ENCODE measurements around the gene ADNP. TPM values are rescaled to one million over a fixed set of nuclear protein-coding genes. Genes with fewer than 3 reads are reported as not detected.

The ADNP gene
- total RNA-seq, 4 donors from 2014 or later, result 58.9 to 77.1 (median 72.6) TPM

- Histone ChIP-seq H3K4me1 (peaks cover 81% of the 10 kb centered on the region), H3K27ac (no peak overlapping the region), H3K4me3 (no peak overlapping the region), H3K36me3 (no peaks in the 10 kb centered on the region), H3K27me3 (no peaks in the 10 kb centered on the region), H3K9me3 (no peaks in the 10 kb centered on the region)
- no peak for TF ChIP-seq POLR2AphosphoS5 (IDR thresholded peaks at IDR 0.05)
- TF ChIP-seq CTCF (IDR thresholded peaks at IDR 0.05), result no peak
- TF ChIP-seq POLR2A (IDR thresholded peaks at IDR 0.05), result no peak
- DNase-seq (ENCODE audit: low spot score in 2 of 2), result no peak
- 76% methylated on average over 3 of the region's 3 CpGs for WGBS
Observed at GRCh38 chr20:50916934-50917333, 14.3 kb downstream of the ADNP start.

- Histone ChIP-seq H3K4me1 (peaks cover 78% of the 10 kb centered on the region), H3K4me3 (no peak overlapping the region), H3K27ac (no peak overlapping the region), H3K9me3 (no peaks in the 10 kb centered on the region), H3K27me3 (no peaks in the 10 kb centered on the region), H3K36me3 (no peaks in the 10 kb centered on the region)
- 31% methylated on average over 5 of the region's 5 CpGs for WGBS
- DNase-seq (ENCODE audit: low spot score in 2 of 2), result no peak
- TF ChIP-seq POLR2AphosphoS5 (IDR thresholded peaks at IDR 0.05), result no peak
- TF ChIP-seq EP300 (IDR thresholded peaks at IDR 0.05), result no peak
- no peak for TF ChIP-seq CTCF (IDR thresholded peaks at IDR 0.05)
- TF ChIP-seq POLR2A (IDR thresholded peaks at IDR 0.05), result no peak
Observed at GRCh38 chr20:50916257-50916656, 15.0 kb downstream of the ADNP start.

- Histone ChIP-seq H3K36me3 (no peaks in the 10 kb centered on the region), H3K27me3 (no peaks in the 10 kb centered on the region), H3K9me3 (no peaks in the 10 kb centered on the region), H3K4me1 (peaks cover 80% of the 10 kb centered on the region), H3K4me3 (no peak overlapping the region), H3K27ac (peak overlapping the region; percentile 4)
- 36% methylated on average over 3 of the region's 3 CpGs for WGBS
- no peak for TF ChIP-seq POLR2AphosphoS5 (IDR thresholded peaks at IDR 0.05)
- no peak for TF ChIP-seq EP300 (IDR thresholded peaks at IDR 0.05)
- TF ChIP-seq CTCF (IDR thresholded peaks at IDR 0.05), result no peak
- TF ChIP-seq POLR2A (IDR thresholded peaks at IDR 0.05), result no peak
- DNase-seq (ENCODE audit: low spot score in 2 of 2), result no peak
Observed at GRCh38 chr20:50915424-50915823, 15.8 kb downstream of the ADNP start.

GRCh38 chr20:50913690-50914375, 17.4 kb downstream of the ADNP start:
- Histone ChIP-seq H3K27ac (no peak overlapping the region), H3K27me3 (no peaks in the 10 kb centered on the region), H3K4me1 (peaks cover 77% of the 10 kb centered on the region), H3K9me3 (no peaks in the 10 kb centered on the region), H3K4me3 (no peak overlapping the region), H3K36me3 (no peaks in the 10 kb centered on the region)
- WGBS, result 67% methylated on average over 2 of the region's 2 CpGs
- no peak for TF ChIP-seq EP300 (IDR thresholded peaks at IDR 0.05)
- TF ChIP-seq POLR2A (IDR thresholded peaks at IDR 0.05), result no peak
- no peak for TF ChIP-seq CTCF (IDR thresholded peaks at IDR 0.05)
- TF ChIP-seq POLR2AphosphoS5 (IDR thresholded peaks at IDR 0.05), result no peak
- DNase-seq (ENCODE audit: low spot score in 2 of 2), result no peak

GRCh38 chr20:50911716-50912115, 19.5 kb downstream of the ADNP start:
- Histone ChIP-seq H3K9me3 (no peaks in the 10 kb centered on the region), H3K4me3 (no peak overlapping the region), H3K36me3 (no peaks in the 10 kb centered on the region), H3K4me1 (peaks cover 56% of the 10 kb centered on the region), H3K27me3 (no peaks in the 10 kb centered on the region), H3K27ac (no peak overlapping the region)
- no peak for DNase-seq (ENCODE audit: low spot score in 2 of 2)
- WGBS, result 30% methylated on average over 1 of the region's 1 CpG
- no peak for TF ChIP-seq EP300 (IDR thresholded peaks at IDR 0.05)
- no peak for TF ChIP-seq CTCF (IDR thresholded peaks at IDR 0.05)
- no peak for TF ChIP-seq POLR2A (IDR thresholded peaks at IDR 0.05)
- no peak for TF ChIP-seq POLR2AphosphoS5 (IDR thresholded peaks at IDR 0.05)
